Measurements from ENCODE around the gene CUBN.

- no peak for TF ChIP-seq IRF1 (CRISPR knock-in tag; IDR thresholded peaks at IDR 0.05)
- TF ChIP-seq CREB1 (CRISPR knock-in tag; IDR thresholded peaks at IDR 0.05), result no peak
- no peak for TF ChIP-seq ELF4 (CRISPR knock-in tag; IDR thresholded peaks at IDR 0.05; ENCODE audit: low read depth)
- TF ChIP-seq ZBTB21 (CRISPR knock-in tag; IDR thresholded peaks at IDR 0.05; ENCODE audit: borderline replicate concordance), result no peak
- TF ChIP-seq AFF4 (CRISPR knock-in tag; IDR thresholded peaks at IDR 0.05; ENCODE audit: borderline replicate concordance), result no peak
- TF ChIP-seq CTCF (IDR thresholded peaks at IDR 0.05), result no peak
- no peak for TF ChIP-seq PREB (CRISPR knock-in tag; IDR thresholded peaks at IDR 0.05; ENCODE audit: borderline replicate concordance)
These were observed 219.4 kb downstream of the CUBN start for GRCh38 chr10:16909961-16910792.

Data from WTC11 (cell line).